HG02759 (cell line): ENCODE measurements around the gene DEFB118.
"Not testable (repeated sequence)": the region's sequence is repeated elsewhere in the genome, so short reads cannot be mapped to it uniquely, and the experiment has no call there.

Experiments
- ATAC-seq: cut with Tn5 transposase; IDR thresholded peaks from one replicate; pipeline ENCODE4 v1.9.1; 2021; ENCODE audit warnings: mild to moderate bottlenecking, moderate library complexity; ENCODE audit not compliant: unreplicated experiment

The DEFB118 gene, protein sequence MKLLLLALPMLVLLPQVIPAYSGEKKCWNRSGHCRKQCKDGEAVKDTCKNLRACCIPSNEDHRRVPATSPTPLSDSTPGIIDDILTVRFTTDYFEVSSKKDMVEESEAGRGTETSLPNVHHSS

DNA sequence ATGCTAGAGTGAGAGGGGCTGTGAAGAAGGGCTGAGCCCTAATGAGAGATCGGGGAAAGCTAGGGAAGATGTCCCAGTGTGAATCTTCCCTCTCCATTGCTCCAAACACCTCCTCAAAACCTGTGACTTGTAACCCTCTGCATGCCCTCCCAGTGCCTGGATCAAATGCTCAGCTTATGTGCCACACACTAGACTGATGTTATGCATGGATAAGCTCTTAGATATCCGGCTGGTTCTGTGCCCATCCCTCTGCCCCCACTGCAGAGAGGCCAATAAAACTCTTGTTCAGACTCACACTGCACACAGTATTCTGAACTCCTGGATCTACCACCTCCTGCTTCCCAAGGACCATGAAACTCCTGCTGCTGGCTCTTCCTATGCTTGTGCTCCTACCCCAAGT, at the start of gene DEFB118:
Gene DEFB118 (plus strand): TSS at position 301 of the 400 bp plus-strand sequence. CDS start 50 bp downstream, at position 351.
- ATAC-seq: no peak

DNA sequence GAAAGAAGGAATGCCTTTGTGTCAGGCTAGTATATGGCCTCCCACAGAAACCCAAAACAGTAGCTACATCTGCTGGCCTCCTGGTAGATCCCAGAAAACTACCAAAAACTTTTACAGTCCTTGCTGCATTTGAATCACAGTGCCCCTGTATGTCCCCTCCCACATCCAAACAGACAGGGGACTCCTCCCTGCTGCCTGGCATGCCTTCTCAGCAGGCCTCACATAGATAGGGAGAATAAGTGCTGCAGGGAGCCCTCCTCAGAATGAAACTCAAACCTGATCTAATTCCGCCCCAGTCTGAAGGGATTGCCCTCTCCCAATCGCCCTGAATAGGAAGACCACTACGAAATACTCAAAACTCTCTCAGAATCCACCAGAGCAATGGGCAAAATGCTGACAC, 45.9 kb upstream of the DEFB118 start:
- no peak for ATAC-seq

DNA sequence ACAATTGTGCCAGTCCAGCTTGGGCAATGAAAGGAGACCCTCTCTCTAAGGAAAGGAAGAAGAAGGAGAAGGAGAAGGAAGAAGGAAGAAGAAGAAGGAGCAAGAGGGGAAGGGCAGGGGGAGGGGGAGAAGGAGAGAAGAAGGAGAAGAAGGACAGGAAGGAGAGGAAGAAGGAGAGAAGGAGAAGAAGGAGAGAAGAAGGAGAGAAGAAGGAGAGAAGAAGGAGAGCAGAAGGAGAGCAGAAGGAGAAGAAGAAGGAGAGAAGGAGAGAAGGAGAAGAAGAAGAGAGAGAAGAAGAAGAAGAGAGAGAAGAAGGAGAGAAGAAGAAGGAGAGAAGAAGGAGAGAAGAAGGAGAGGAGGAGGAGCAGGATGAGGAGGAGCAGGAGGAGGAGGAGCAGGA, 37.5 kb upstream of the DEFB118 start:
- no peak for ATAC-seq

DNA sequence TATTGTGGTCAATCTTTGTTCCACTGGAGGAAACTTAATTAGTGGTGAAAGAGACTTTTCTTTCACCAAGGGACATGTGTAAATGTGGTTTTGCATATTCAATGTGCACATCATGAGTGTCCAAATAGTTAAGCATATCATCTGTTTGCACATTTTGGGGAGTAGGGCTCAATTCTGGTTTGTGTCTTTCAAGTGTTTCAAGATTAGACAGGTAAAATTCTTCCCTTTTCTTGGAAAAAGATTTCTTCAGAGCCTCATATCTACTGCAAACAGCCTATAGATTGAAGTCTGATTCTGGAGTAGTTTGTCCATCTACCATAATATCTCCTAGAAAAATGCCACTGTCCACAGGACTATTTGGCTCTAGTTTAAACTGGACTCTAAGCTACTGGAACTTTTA, 26.9 kb upstream of the DEFB118 start:
- no peak for ATAC-seq

DNA sequence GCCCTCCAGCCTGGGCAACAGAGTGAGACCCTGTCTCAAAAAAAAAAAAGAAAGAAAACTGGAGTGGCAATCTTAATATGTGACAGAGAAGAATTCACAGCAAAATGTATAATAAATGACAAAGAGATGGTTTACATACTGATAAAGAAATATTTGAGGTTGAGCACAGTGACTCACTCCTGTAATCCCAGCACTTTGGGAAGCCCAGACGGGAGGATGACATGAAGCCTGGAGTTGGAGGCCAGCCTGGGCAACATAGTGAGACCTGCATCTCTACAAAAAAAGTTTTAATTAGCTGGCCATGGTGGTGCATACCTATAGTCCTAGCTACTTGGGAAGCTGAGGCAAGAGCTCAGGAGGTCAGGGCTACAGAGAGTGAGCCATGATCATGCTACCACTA, 12.4 kb upstream of the DEFB118 start:
- ATAC-seq: no peak

DNA sequence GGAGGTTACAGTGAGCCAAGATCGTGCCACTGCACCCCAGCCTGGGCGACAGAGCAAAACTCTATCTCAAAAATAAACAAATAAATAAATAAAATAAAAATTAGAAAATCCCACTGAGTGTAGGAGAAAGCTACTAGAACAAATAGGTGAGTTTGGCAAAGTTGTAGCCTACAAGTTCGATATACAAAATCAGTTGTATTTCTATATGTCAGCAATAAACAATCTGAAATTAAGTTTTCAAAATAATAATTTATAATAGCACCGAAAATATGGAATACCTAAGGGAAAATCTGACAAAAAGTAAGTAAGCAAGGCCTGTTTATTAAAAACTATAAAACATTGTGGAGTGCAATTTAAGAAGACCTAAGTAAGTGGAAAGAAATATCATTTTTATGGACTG, 5.1 kb upstream of the DEFB118 start:
- no peak for ATAC-seq

DNA sequence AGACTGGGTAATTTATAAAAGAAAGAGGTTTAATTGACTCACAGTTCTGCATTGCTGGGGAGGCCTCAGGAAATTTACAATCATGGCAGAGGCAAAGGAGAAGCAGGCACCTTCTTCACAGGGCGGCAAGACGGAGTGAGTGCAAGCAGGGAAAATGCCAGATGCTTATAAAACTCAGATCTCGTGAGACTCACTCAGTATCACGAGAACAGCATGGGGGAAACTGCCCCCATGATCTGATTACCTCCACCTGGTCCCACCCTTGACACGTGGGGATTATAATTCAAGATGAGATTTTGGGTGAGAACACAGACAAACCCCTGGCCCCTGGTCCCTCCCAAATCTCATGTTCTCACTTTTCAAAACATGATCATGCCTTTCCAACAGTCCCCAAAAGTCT, 4.1 kb upstream of the DEFB118 start:
- ATAC-seq: not testable (repeated sequence)

DNA sequence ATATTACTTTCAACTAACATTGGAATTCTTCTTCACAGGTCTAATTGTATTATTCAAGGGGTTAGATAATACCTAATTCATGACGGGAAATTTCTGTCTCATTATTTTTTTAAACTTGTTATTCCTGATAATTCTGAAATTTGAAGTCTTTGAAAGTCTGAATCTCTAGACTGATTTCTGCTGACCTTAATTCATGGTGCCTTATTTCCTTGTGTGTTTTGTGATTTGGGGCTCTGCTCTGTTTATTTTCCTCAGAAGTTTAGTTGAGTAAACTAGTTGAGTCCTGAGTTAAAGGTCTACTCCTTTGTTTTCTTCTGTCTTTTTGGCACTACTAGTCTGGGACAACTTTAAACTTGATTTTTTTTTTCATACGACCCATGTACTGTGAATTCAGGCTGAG, 5.9 kb downstream of the DEFB118 start:
- ATAC-seq: no peak

DNA sequence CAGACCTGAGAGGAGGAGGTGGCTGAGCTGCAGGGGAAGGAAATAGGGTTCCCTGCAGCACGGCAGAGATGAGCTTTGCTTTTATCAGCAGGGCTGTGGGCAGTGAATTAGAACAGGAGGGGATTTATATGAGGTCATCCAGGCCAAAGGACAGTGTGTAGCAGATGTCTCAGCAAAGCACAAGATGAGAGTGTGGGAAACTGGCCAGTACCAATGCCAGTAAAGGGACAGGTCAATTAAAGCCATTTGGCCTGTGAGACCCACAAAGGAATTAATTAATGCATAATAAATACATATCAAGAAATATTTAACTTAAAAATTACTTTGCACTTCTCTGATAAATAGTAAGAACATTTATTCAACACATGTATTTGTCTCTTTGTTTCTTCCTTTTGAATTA, 22.1 kb downstream of the DEFB118 start, which contains the start of gene DEFB119:
Gene DEFB119 (minus strand): TSS at position 101 of the 400 bp plus-strand sequence. CDS start 107 bp downstream, outside the sequence.
- no peak for ATAC-seq

DNA sequence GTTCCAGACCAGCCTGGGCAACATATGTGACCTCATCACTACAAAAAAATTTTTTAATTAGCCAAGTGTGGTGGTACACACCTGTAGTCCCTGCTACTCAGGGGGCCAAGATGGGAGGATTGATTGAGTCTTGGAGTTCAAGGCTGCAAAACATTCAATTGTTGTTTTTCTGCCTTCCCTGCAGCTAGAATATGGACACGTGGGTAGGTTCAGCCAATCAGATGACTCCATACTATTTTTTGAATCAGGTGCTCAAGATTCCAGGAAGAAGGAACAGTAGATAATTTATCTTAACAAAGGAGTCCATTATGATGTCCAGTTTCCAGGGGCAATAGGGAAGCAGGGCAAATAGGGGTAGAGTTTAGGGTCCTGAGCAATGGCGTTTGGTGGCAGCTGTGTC, 24.4 kb downstream of the DEFB118 start:
- no peak for ATAC-seq

DNA sequence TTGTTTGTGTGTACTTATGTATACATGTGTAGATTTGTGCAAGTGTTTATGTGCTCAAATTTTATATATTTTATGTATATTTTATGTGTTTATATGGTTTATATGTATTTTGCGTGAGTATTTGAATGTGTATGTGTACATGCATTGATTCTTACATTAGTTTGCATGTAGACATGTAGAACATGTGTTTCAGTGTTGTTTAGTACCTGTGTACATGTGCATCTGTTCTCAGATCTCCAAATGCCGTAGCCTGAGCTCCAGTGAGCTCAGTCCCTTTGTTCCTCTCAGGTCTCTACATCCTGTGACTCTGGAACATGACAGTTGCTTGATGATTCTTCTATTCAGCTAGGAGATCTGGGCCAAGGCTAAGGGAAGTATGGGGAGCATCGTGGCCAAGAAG, 26.5 kb downstream of the DEFB118 start:
- no peak for ATAC-seq

DNA sequence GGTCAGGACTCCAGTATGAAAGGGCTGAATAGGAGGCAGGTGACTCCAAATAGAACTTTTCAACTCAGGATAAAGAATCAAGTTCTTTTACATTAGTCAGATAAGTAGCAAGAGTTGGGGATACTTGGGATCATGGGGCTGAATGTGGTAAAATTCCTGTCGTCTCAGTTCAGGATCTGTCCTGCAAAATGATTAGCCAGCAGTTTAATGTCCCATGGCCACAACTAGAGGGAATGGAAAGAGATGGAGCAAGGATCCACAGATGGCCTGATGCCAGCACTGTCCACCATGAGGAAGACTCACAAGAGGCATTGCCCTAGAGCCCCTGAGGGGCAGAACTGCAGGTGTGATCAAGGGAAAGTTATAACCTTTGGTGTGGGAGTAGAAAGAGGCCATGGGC, 35.5 kb downstream of the DEFB118 start:
- no peak for ATAC-seq

DNA sequence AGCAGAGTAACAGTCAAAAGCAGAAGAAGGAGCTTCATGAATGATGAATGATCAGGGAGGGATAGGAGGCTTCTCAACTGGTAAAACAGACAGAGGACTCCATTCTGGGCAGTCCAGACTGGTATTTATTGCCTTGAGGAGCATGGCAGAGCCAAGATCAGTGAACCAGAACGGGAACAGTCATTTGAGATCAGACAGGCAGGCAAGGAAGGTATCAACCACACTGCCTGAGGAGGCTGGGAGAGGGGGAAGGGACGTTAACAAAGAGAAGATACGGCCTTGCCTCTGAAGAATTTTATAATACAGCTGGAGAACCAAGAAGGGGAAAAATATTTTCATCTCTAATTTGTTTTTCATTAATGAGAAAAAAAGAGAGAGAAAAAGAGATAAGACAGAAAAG, 37.7 kb downstream of the DEFB118 start, which contains the start of gene DEFB121:
Gene DEFB121 (minus strand): TSS at position 101 of the 400 bp plus-strand sequence. CDS start 63 bp downstream, at position 38.
- ATAC-seq: no peak

DNA sequence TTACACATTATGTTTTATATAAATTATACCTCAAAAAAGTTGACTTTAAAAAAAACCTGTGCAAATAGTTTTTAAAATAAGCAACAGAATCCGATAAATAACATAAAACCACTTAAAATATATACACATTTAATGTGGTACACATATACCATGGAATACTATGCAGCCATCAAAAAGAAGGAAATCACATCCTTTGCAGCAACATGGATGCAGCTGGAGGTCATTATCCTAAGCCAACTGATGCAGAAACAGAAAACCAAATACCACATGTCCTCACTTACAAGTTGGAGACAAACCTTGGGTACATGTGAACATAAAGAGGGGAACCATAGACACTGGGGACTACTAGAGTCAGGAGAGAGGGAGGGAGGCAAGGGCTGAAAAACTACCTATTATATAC, 41.6 kb downstream of the DEFB118 start:
- ATAC-seq: no peak

DNA sequence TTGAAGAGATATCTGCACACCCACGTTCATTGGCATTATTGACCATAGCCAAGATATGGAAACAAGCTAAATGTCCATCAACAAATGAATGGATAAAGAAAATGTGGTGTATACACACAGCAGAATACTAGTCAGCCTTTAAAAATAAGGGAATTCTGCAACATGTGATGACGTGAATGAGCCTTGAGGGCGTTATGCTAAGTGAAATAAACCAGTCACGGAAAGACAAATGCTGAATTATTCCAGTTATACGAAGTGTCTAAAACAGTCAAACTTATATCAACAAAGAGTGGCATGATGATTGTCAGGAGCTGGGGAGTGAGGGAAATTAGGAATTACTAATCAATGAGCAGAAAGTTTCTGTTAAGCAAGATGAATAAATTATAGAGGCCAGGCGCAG, 46.0 kb downstream of the DEFB118 start:
- ATAC-seq: no peak

DNA sequence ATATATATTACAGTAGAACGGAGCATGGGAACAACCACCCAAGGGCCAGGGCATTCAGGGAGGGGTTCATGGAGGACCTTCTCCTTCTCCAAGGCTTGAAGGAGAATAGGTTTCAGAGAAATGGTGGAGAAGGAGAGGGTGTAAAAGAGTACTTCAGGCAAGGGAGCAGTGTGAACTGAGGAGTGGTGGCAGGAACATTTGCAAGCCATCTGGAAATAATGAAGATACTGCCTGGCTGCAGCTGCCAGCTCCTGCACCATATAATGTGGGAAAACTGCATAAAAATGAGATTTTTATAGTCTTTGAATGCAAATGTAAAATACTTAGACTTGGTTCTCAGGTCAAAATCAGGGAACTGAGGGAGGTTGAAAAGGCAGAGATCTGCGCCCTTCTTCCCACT, 47.3 kb downstream of the DEFB118 start:
- ATAC-seq: no peak

DNA sequence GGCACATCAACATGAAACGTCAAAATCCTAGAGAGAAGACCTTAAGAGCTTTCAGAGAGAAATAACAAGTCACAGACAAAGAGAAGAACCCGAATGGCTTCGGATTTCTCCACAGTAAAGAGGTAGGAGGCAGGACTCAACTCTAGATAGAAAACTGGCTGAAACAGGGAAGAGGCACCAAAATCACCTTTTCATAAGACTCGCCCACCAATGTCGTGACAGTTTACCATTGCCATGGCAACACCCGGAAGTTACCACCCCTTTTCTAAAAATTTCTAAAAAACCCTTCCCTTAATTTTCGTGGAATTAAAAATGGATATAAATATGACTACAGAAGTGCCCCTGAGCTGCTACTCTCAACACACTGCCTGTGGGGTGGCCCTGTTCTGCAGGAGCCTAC, 49.9 kb downstream of the DEFB118 start:
- ATAC-seq: no peak
